Endothelial cell of umbilical vein (primary cell): ENCODE data around the gene RBKS.

ENCODE experiments used
- EZH2 ChIP-seq: IDR thresholded peaks from 2 replicates; pipeline ENCODE4 v1.6.1; 2012; ENCODE audit warnings: borderline replicate concordance, low read depth, mild to moderate bottlenecking, moderate library complexity, low read length, inconsistent platforms; ENCODE audit not compliant: severe bottlenecking
- JUN ChIP-seq: IDR thresholded peaks from 2 replicates; pipeline ENCODE4 v1.6.1; 2011; ENCODE audit warnings: borderline replicate concordance, low read depth; ENCODE audit not compliant: insufficient read length, insufficient read depth
- MYC ChIP-seq: IDR thresholded peaks from one replicate; pipeline ENCODE4 v1.6.1; 2011; ENCODE audit warnings: mild to moderate bottlenecking, low read depth, low read length
- POLR2A ChIP-seq: IDR thresholded peaks from 2 replicates; pipeline ENCODE4 v1.6.1; 2012; ENCODE audit warnings: low read depth, mild to moderate bottlenecking, control low read depth, low read length
- POLR2AphosphoS5 ChIP-seq: IDR thresholded peaks from 2 replicates; pipeline ENCODE4 v1.6.1; 2012; ENCODE audit warnings: low read depth, mild to moderate bottlenecking, control low read depth, low read length, moderate library complexity; ENCODE audit not compliant: insufficient read depth
- TF ChIP-seq, protein P1 (sequence below), 2 donors: IDR thresholded peaks; 1 replicate in 1 of 2; 2 replicates in 1 of 2; pipeline ENCODE4 v1.5.1; 2011; ENCODE audit warnings: low read length in 2 of 2, mild to moderate bottlenecking in 2 of 2, moderate library complexity in 2 of 2, control low read depth in 1 of 2, inconsistent platforms in 1 of 2, low read depth in 1 of 2; ENCODE audit not compliant: insufficient read depth in 1 of 2; ENCODE audit errors: extremely low read depth in 1 of 2

DNA sequence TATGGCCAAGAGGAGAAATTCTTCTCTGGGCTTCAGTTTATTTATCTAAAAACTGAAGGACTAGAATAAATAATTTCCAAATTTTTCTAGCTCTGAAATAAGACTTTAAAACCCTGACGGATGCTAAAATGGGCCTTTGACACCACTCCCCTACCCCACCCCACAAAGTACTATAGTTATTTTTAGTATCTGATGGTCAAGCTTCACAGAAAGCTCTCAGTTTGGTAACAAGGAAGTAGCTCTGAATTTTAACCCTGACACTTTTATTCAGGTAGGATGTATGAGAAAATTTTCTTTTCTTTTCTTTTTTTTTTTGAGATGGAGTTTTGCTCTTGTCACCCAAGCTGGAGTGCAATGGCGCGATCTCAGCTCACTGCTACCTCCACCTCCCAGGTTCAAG lies 2.4 kb downstream of the RBKS start:
- TF ChIP-seq MYC = no peak
- TF ChIP-seq POLR2A = no peak
- TF ChIP-seq, protein P1, sequence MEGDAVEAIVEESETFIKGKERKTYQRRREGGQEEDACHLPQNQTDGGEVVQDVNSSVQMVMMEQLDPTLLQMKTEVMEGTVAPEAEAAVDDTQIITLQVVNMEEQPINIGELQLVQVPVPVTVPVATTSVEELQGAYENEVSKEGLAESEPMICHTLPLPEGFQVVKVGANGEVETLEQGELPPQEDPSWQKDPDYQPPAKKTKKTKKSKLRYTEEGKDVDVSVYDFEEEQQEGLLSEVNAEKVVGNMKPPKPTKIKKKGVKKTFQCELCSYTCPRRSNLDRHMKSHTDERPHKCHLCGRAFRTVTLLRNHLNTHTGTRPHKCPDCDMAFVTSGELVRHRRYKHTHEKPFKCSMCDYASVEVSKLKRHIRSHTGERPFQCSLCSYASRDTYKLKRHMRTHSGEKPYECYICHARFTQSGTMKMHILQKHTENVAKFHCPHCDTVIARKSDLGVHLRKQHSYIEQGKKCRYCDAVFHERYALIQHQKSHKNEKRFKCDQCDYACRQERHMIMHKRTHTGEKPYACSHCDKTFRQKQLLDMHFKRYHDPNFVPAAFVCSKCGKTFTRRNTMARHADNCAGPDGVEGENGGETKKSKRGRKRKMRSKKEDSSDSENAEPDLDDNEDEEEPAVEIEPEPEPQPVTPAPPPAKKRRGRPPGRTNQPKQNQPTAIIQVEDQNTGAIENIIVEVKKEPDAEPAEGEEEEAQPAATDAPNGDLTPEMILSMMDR (IDR thresholded peaks at IDR 0.05; ENCODE audit: extremely low read depth in 1 of 2, insufficient read depth in 1 of 2, low read depth in 1 of 2, low read length in 2 of 2) = no peak
- TF ChIP-seq EZH2 = no peak
- TF ChIP-seq POLR2AphosphoS5 = no peak
- TF ChIP-seq JUN = no peak
